ENCODE measurements around the gene SSH2.

Gene SSH2

GRCh38 chr17:29627951-29628350 is 302.1 kb downstream of the SSH2 start:
- H3K4me3 ChIP-seq (ENCODE audit: low read length): no peak overlapping the region

GRCh38 chr17:29625037-29625750 is 304.8 kb downstream of the SSH2 start:
- peak; percentile 21 for DNase-seq (ENCODE audit: low read depth, low spot score)
- no peak overlapping the region for H3K4me3 ChIP-seq (ENCODE audit: low read length)

More at GRCh38 chr17:29627951-29628350, 302.1 kb downstream of the SSH2 start:
- no peak for DNase-seq (ENCODE audit: low read depth, low spot score)

GRCh38 chr17:29624586-29624985 is 305.4 kb downstream of the SSH2 start:
- DNase-seq (ENCODE audit: low read depth, low spot score): peak; percentile 82
- H3K4me3 ChIP-seq (ENCODE audit: low read length): no peak overlapping the region

- no peak overlapping the region for H3K4me3 ChIP-seq (ENCODE audit: low read length)
- no peak for DNase-seq (ENCODE audit: low read depth, low spot score)
These were observed 306.8 kb downstream of the SSH2 start for GRCh38 chr17:29623283-29623647.

GRCh38 chr17:29622337-29623282 is 307.4 kb downstream of the SSH2 start, which contains the start of gene CORO6:
TSS of gene CORO6 (minus strand) at chr17:29622912. CDS start at chr17:29621421, 1,491 bp downstream.
- H3K4me3 ChIP-seq (ENCODE audit: low read length): no peak within 1 kb of the TSS
- DNase-seq (ENCODE audit: low read depth, low spot score): no peak

- no peak overlapping the region for H3K4me3 ChIP-seq (ENCODE audit: low read length)
- no peak for DNase-seq (ENCODE audit: low read depth, low spot score)
These were observed 308.3 kb downstream of the SSH2 start for GRCh38 chr17:29621751-29622194.

- H3K4me3 ChIP-seq (ENCODE audit: low read length): no peak overlapping the region
- DNase-seq (ENCODE audit: low read depth, low spot score): no peak
These were observed 309.1 kb downstream of the SSH2 start for GRCh38 chr17:29620779-29621500.

GRCh38 chr17:29620271-29620670 is 309.8 kb downstream of the SSH2 start:
- no peak for DNase-seq (ENCODE audit: low read depth, low spot score)
- H3K4me3 ChIP-seq (ENCODE audit: low read length): no peak overlapping the region

GRCh38 chr17:29619251-29619650 is 310.8 kb downstream of the SSH2 start:
- no peak for DNase-seq (ENCODE audit: low read depth, low spot score)
- H3K4me3 ChIP-seq (ENCODE audit: low read length): no peak overlapping the region

GRCh38 chr17:29618272-29619065 is 311.6 kb downstream of the SSH2 start:
- no peak for DNase-seq (ENCODE audit: low read depth, low spot score)
- peak overlapping the region; percentile 53 for H3K4me3 ChIP-seq (ENCODE audit: low read length)

GRCh38 chr17:29617481-29618271 is 312.4 kb downstream of the SSH2 start:
- DNase-seq (ENCODE audit: low read depth, low spot score): peak; percentile 81
- H3K4me3 ChIP-seq (ENCODE audit: low read length): peak overlapping the region; percentile 53

- DNase-seq (ENCODE audit: low read depth, low spot score): peak; percentile 83
- peak overlapping the region; percentile 53 for H3K4me3 ChIP-seq (ENCODE audit: low read length)
These were observed 312.9 kb downstream of the SSH2 start for GRCh38 chr17:29617125-29617480.

- no peak overlapping the region for H3K4me3 ChIP-seq (ENCODE audit: low read length)
- DNase-seq (ENCODE audit: low read depth, low spot score): no peak
These were observed 313.6 kb downstream of the SSH2 start for GRCh38 chr17:29616300-29617048.

- DNase-seq (ENCODE audit: low read depth, low spot score): peak; percentile 39
- H3K4me3 ChIP-seq (ENCODE audit: low read length): peak overlapping the region; percentile 9; the same call in 1 of the 2 replicates
These were observed 314.3 kb downstream of the SSH2 start for GRCh38 chr17:29615492-29616299.

- DNase-seq (ENCODE audit: low read depth, low spot score): no peak
- H3K4me3 ChIP-seq (ENCODE audit: low read length): no peak overlapping the region
These were observed 315.0 kb downstream of the SSH2 start for GRCh38 chr17:29615048-29615385.

GRCh38 chr17:29614349-29615047 is 315.5 kb downstream of the SSH2 start:
- H3K4me3 ChIP-seq (ENCODE audit: low read length): no peak overlapping the region
- no peak for DNase-seq (ENCODE audit: low read depth, low spot score)
